ENCODE results near the gene GAREM1. TPM values are rescaled to one million over a fixed set of nuclear protein-coding genes. Genes with fewer than 3 reads are reported as not detected.

The GAREM1 gene
- total and polyA plus RNA-seq, 9 of the 15 experiments (the other 6 are each of a cell fraction or from before 2014, with no cell fraction given) = 0.03 to 0.33 (median 0.07) TPM; not detected in 1

GRCh38 chr18:32351032-32351431 is 119.7 kb downstream of the GAREM1 start:
- Histone ChIP-seq H3K27ac (ENCODE audit: extremely low read depth, low read depth, low read length) (no peak overlapping the region), H3K79me2 (ENCODE audit: control insufficient read depth, insufficient read depth, low read length) (no peaks in the 10 kb centered on the region), H3K4me1 (replicated peaks in 1 of 2; ENCODE audit: control insufficient read depth in 2 of 2, insufficient read depth in 2 of 2, low read length in 2 of 2) (no peaks in the 10 kb centered on the region), H3K36me3 (ENCODE audit: control insufficient read depth, insufficient read depth, low read length) (no peaks in the 10 kb centered on the region), H4K20me1 (replicated peaks; ENCODE audit: control insufficient read depth, insufficient read depth, low read length) (no peaks in the 10 kb centered on the region), H3K4me3 (no peak overlapping the region), H3K9me3 (replicated peaks; ENCODE audit: control insufficient read depth, insufficient read depth, low read depth, low read length) (no peaks in the 10 kb centered on the region), H3K27me3 (ENCODE audit: control insufficient read depth in 2 of 2, insufficient read depth in 2 of 2, low read length in 2 of 2) (no peaks in the 10 kb centered on the region), H2AFZ (ENCODE audit: low read depth, low read length) (no peak overlapping the region), H3K9ac (ENCODE audit: insufficient read depth in 1 of 2, low read depth in 2 of 2, low read length in 2 of 2) (no peak overlapping the region), H3K4me2 (ENCODE audit: insufficient read depth, low read length) (no peak overlapping the region), H3K9me1 (ENCODE audit: control insufficient read depth, insufficient read depth, low read length) (no peaks in the 10 kb centered on the region)
- ChIA-PET POLR2A (no interaction called here), CTCF (ENCODE audit: low intra/inter-chr PET ratio) (no interaction called here)
- no peak for ATAC-seq
- BruUV-seq (replicated peaks) = no TSS peak
- 0% methylated on average over 1 of the region's 1 CpG for whole genome bisulfite sequencing (ENCODE audit: insufficient coverage, low coverage, missing lambda C conversion rate)
- no peak for FAIRE-seq
- in situ Hi-C loops (cut with MboI) (no loop called here), intact Hi-C loops (cut with micrococcal nuclease) (loop anchor here (10.0 kb wide), 1 partner anchor 196 kb away; no protein-coding TSS in a partner anchor)
- no peak for DNase-seq (ENCODE audit: extremely low read depth in 1 of 4, low spot score in 3 of 4)
- TF ChIP-seq ZNF282 (CRISPR knock-in tag; IDR thresholded peaks at IDR 0.05) (no peak), SETDB1 (IDR thresholded peaks at IDR 0.05; ENCODE audit: low read length) (no peak), MTA1 (IDR thresholded peaks at IDR 0.05; ENCODE audit: borderline replicate concordance) (no peak), CHD7 (IDR thresholded peaks at IDR 0.05; ENCODE audit: low read depth, low read length) (no peak), RCOR1 (IDR thresholded peaks at IDR 0.05; ENCODE audit: borderline replicate concordance in 1 of 2, low read depth in 2 of 2, low read length in 2 of 2) (no peak), MLLT1 (IDR thresholded peaks at IDR 0.05) (no peak), ETV6 (IDR thresholded peaks at IDR 0.05; ENCODE audit: borderline replicate concordance in 1 of 2, low read depth in 2 of 2, low read length in 1 of 2) (no peak), ETV6 (CRISPR knock-in tag; IDR thresholded peaks at IDR 0.05; ENCODE audit: borderline replicate concordance) (no peak), CAMTA2 (CRISPR knock-in tag; conservative IDR thresholded peaks at IDR 0.05) (no peak), GABPB2 (CRISPR knock-in tag; conservative IDR thresholded peaks at IDR 0.05) (no peak)
